ENCODE measurements around the gene SLC6A6. TPM values are rescaled to one million over a fixed set of nuclear protein-coding genes. Genes with fewer than 3 reads are reported as not detected.

SLC6A6 gene
- total and polyA plus RNA-seq, 2 experiments from 2014 or later, result 30.7 to 58.9 TPM

GRCh38 chr3:14523792-14524191 is 121.4 kb downstream of the SLC6A6 start:
- TF ChIP-seq, protein P1, sequence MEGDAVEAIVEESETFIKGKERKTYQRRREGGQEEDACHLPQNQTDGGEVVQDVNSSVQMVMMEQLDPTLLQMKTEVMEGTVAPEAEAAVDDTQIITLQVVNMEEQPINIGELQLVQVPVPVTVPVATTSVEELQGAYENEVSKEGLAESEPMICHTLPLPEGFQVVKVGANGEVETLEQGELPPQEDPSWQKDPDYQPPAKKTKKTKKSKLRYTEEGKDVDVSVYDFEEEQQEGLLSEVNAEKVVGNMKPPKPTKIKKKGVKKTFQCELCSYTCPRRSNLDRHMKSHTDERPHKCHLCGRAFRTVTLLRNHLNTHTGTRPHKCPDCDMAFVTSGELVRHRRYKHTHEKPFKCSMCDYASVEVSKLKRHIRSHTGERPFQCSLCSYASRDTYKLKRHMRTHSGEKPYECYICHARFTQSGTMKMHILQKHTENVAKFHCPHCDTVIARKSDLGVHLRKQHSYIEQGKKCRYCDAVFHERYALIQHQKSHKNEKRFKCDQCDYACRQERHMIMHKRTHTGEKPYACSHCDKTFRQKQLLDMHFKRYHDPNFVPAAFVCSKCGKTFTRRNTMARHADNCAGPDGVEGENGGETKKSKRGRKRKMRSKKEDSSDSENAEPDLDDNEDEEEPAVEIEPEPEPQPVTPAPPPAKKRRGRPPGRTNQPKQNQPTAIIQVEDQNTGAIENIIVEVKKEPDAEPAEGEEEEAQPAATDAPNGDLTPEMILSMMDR (IDR thresholded peaks at IDR 0.05; ENCODE audit: poor library complexity), result no peak
- TF ChIP-seq EZH2 (IDR thresholded peaks at IDR 0.05; ENCODE audit: borderline replicate concordance) (no peak), EZH2phosphoT487 (IDR thresholded peaks at IDR 0.05; ENCODE audit: low read depth, severe bottlenecking, unreplicated experiment) (no peak)
- DNase-seq (ENCODE audit: low spot score), result no peak
- no peaks in the 10 kb centered on the region for H3K36me3 ChIP-seq (replicated peaks; ENCODE audit: insufficient read depth, low read depth)
- no peaks in the 10 kb centered on the region for H3K79me2 ChIP-seq
- no peaks in the 10 kb centered on the region for H3K4me1 ChIP-seq (ENCODE audit: insufficient read depth)
- no peak overlapping the region for H2AFZ ChIP-seq
- no peaks in the 10 kb centered on the region for H3K9me3 ChIP-seq (ENCODE audit: low read depth)
- H3K4me2 ChIP-seq, result no peak overlapping the region
- no peaks in the 10 kb centered on the region for H3K9me2 ChIP-seq (replicated peaks; ENCODE audit: insufficient read depth)
- H4K20me1 ChIP-seq (ENCODE audit: insufficient read depth, poor library complexity, severe bottlenecking), result no peaks in the 10 kb centered on the region
- no peak overlapping the region for H3K27ac ChIP-seq
- H3K27me3 ChIP-seq, result no peaks in the 10 kb centered on the region
- 49% methylated on average over 7 of the region's 7 CpGs for WGBS (ENCODE audit: low lambda C conversion rate, missing lambda C conversion rate)
- no peak overlapping the region for H3K4me3 ChIP-seq

- 96% methylated on average over 14 of the region's 14 CpGs for WGBS (ENCODE audit: low lambda C conversion rate, missing lambda C conversion rate)
- H3K27me3 ChIP-seq, result no peaks in the 10 kb centered on the region
- H3K36me3 ChIP-seq (replicated peaks; ENCODE audit: insufficient read depth, low read depth), result no peaks in the 10 kb centered on the region
- H3K4me3 ChIP-seq, result no peak overlapping the region
- H3K4me2 ChIP-seq, result no peak overlapping the region
- H4K20me1 ChIP-seq (ENCODE audit: insufficient read depth, poor library complexity, severe bottlenecking), result no peaks in the 10 kb centered on the region
- TF ChIP-seq EZH2phosphoT487 (IDR thresholded peaks at IDR 0.05; ENCODE audit: low read depth, severe bottlenecking, unreplicated experiment) (no peak), EZH2 (IDR thresholded peaks at IDR 0.05; ENCODE audit: borderline replicate concordance) (no peak)
- TF ChIP-seq, protein P1 (IDR thresholded peaks at IDR 0.05; ENCODE audit: poor library complexity), result no peak
- no peak overlapping the region for H2AFZ ChIP-seq
- H3K27ac ChIP-seq, result no peak overlapping the region
- H3K9me2 ChIP-seq (replicated peaks; ENCODE audit: insufficient read depth), result no peaks in the 10 kb centered on the region
- H3K9me3 ChIP-seq (ENCODE audit: low read depth), result no peaks in the 10 kb centered on the region
- no peak for DNase-seq (ENCODE audit: low spot score)
- no peaks in the 10 kb centered on the region for H3K79me2 ChIP-seq
- no peaks in the 10 kb centered on the region for H3K4me1 ChIP-seq (ENCODE audit: insufficient read depth)
Observed at GRCh38 chr3:14524311-14524711, 121.9 kb downstream of the SLC6A6 start.

DNA sequence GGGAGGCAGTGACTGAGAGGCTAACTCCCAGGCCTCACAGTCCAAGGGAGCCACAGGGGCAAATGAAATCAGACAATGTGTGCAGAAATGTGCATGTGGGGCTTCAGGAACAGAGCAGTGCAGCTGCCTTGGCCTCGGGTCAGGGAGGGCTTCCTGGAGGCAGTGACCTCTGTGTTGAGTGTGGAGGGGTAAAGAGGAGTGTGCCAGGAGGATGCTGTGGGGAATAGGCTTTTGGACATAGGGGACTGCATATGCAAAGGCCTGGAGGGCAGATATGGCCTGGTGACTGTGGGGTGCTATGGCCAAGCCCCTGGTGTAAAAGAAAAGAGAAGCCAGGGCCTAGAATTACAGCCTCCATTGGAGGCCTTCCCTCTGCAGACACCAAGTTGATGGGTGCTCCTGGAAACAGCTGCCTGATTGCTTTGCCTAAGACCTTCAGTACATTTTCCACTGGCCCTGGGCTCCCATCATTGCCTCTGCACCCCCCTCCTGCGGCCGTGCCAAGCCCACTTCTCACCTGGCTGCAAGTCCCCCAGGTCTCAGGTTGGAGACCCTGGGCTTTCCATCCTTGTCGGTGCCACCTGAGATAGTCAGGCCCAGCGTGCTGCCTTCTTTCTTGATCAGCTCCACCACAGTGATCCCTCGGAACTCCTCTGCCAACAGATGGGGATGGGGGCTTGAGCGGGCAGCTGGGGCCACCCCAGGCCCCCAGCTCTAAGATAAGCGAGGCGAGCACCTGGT is 122.7 kb downstream of the SLC6A6 start:
- Histone ChIP-seq H4K20me1 (ENCODE audit: insufficient read depth, poor library complexity, severe bottlenecking) (no peaks in the 10 kb centered on the region), H3K79me2 (no peaks in the 10 kb centered on the region), H2AFZ (no peak overlapping the region), H3K4me3 (no peak overlapping the region), H3K27me3 (no peaks in the 10 kb centered on the region), H3K27ac (no peak overlapping the region), H3K9me3 (ENCODE audit: low read depth) (no peaks in the 10 kb centered on the region), H3K9me2 (replicated peaks; ENCODE audit: insufficient read depth) (no peaks in the 10 kb centered on the region), H3K4me1 (ENCODE audit: insufficient read depth) (no peaks in the 10 kb centered on the region), H3K4me2 (peak overlapping the region; percentile 51), H3K36me3 (replicated peaks; ENCODE audit: insufficient read depth, low read depth) (no peaks in the 10 kb centered on the region)
- 85% methylated on average over 9 of the region's 9 CpGs for WGBS (ENCODE audit: low lambda C conversion rate, missing lambda C conversion rate)
- no peak for DNase-seq (ENCODE audit: low spot score)
- TF ChIP-seq EZH2phosphoT487 (IDR thresholded peaks at IDR 0.05; ENCODE audit: low read depth, severe bottlenecking, unreplicated experiment), result no peak
- TF ChIP-seq, protein P1 (IDR thresholded peaks at IDR 0.05; ENCODE audit: poor library complexity), result no peak
- no peak for TF ChIP-seq EZH2 (IDR thresholded peaks at IDR 0.05; ENCODE audit: borderline replicate concordance)

Data from hepatocyte (in vitro differentiated cells).